ENCODE measurements around the gene CAST. TPM values are rescaled to one million over a fixed set of nuclear protein-coding genes. Genes with fewer than 3 reads are reported as not detected.

Gene CAST
- total RNA-seq, 2 donors from 2014 or later, result 175 to 347 TPM

GRCh38 chr5:96628406-96628805 is 33.8 kb upstream of the CAST start:
- Histone ChIP-seq H3K27ac (no peak overlapping the region), H3K9me3 (no peaks in the 10 kb centered on the region), H3K4me1 (ENCODE audit: control insufficient read depth in 1 of 2, low read depth in 2 of 2) (no peaks in the 10 kb centered on the region), H3K36me3 (no peaks in the 10 kb centered on the region), H3K27me3 (replicated peaks; ENCODE audit: insufficient read depth) (no peaks in the 10 kb centered on the region), H3K4me3 (no peak overlapping the region)
- ATAC-seq (ENCODE audit: insufficient number of reproducible peaks, low FRiP score, low read depth) (no peak), DNase-seq (ENCODE audit: low spot score) (no peak)
- TF ChIP-seq CTCF (IDR thresholded peaks at IDR 0.05), result no peak

DNA sequence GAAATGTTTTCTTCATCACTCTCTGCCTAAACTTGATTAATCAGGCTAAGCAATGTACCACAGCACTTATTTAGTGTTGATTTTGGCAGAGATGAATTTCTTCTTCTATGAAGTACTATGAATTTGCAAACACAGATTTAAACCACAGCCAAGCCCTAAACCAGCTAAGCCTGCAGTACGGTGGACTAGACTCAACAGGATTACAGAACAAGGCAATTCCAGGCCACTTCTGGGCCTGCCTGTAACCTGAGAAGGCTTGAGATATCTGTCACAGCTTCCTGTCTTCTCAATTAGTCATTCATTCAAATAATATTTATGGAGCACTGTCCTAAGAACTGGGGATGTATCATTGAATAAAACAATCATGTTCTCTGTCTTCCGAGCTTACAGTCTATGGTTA is 32.4 kb upstream of the CAST start:
- H3K4me1 ChIP-seq (ENCODE audit: control insufficient read depth in 1 of 2, low read depth in 2 of 2), result no peaks in the 10 kb centered on the region
- no peak overlapping the region for H3K4me3 ChIP-seq
- H3K9me3 ChIP-seq, result no peaks in the 10 kb centered on the region
- ATAC-seq (ENCODE audit: insufficient number of reproducible peaks, low FRiP score, low read depth) (no peak), DNase-seq (ENCODE audit: low spot score) (no peak)
- no peak for TF ChIP-seq CTCF (IDR thresholded peaks at IDR 0.05)
- no peak overlapping the region for H3K27ac ChIP-seq
- no peaks in the 10 kb centered on the region for H3K36me3 ChIP-seq
- no peaks in the 10 kb centered on the region for H3K27me3 ChIP-seq (replicated peaks; ENCODE audit: insufficient read depth)

DNA sequence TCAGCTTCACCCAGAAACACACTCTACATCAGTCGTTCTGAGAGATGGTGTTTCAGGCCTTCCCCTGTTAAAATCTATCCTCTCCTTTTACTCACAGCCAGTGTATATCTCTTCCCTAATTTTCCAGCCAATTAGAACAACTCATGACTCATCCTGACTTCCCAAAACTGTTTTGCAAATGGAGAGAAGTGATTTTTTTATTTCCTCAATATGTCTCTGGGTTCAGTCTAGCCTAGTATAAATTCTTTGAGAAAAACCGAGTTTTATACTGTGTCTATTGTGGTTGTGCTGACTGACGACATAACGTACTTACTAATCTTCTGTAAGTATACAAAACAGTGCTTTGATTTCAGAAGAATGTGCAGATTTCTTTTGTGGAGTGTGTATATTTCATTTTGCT is 28.4 kb upstream of the CAST start:
- Histone ChIP-seq H3K27ac (no peak overlapping the region), H3K4me3 (no peak overlapping the region), H3K9me3 (no peaks in the 10 kb centered on the region), H3K4me1 (ENCODE audit: control insufficient read depth in 1 of 2, low read depth in 2 of 2) (no peaks in the 10 kb centered on the region), H3K27me3 (replicated peaks; ENCODE audit: insufficient read depth) (no peaks in the 10 kb centered on the region), H3K36me3 (no peaks in the 10 kb centered on the region)
- no peak for DNase-seq (ENCODE audit: low spot score)
- no peak for ATAC-seq (ENCODE audit: insufficient number of reproducible peaks, low FRiP score, low read depth)
- no peak for TF ChIP-seq CTCF (IDR thresholded peaks at IDR 0.05)

DNA sequence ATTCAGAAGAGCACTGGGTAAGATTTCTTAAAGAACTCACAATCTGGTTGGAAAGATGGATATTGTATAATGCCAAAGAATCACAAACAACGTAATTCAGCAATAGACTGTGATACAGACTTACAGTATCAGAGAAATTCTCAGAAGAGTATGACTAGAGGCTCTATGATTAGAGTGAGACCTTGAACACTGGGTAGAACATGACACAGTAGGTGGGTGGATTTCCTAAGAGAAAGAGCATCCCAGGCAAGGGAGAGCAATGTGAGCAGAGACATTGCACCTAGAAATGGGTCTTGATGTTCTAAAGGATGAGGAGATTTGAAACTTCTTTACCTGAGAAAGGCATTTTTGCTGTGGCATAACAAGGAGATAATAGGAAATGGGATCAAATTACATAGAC is 27.3 kb upstream of the CAST start:
- Histone ChIP-seq H3K36me3 (no peaks in the 10 kb centered on the region), H3K27me3 (replicated peaks; ENCODE audit: insufficient read depth) (no peaks in the 10 kb centered on the region), H3K27ac (no peak overlapping the region), H3K9me3 (no peaks in the 10 kb centered on the region), H3K4me1 (ENCODE audit: control insufficient read depth in 1 of 2, low read depth in 2 of 2) (no peaks in the 10 kb centered on the region), H3K4me3 (no peak overlapping the region)
- TF ChIP-seq CTCF (IDR thresholded peaks at IDR 0.05), result no peak
- DNase-seq (ENCODE audit: low spot score), result no peak
- no peak for ATAC-seq (ENCODE audit: insufficient number of reproducible peaks, low FRiP score, low read depth)

- DNase-seq (ENCODE audit: low spot score) (no peak), ATAC-seq (ENCODE audit: insufficient number of reproducible peaks, low FRiP score, low read depth) (no peak)
- H3K4me3 ChIP-seq, result no peak overlapping the region
- no peaks in the 10 kb centered on the region for H3K36me3 ChIP-seq
- no peak for TF ChIP-seq CTCF (IDR thresholded peaks at IDR 0.05)
- no peaks in the 10 kb centered on the region for H3K27me3 ChIP-seq (replicated peaks; ENCODE audit: insufficient read depth)
- no peaks in the 10 kb centered on the region for H3K4me1 ChIP-seq (ENCODE audit: control insufficient read depth in 1 of 2, low read depth in 2 of 2)
- H3K27ac ChIP-seq, result no peak overlapping the region
- H3K9me3 ChIP-seq, result no peaks in the 10 kb centered on the region
These were observed 26.1 kb upstream of the CAST start for GRCh38 chr5:96636046-96636445.
